HUES48 (cell line): Measurements from ENCODE around the gene PTCH1.

ENCODE experiments used
- H3K27ac ChIP-seq: one replicate; pipeline ENCODE4 v1.7.0; 2013; ENCODE audit warnings: low read depth, low read length, inconsistent platforms
- H3K27me3 ChIP-seq: 2 replicates; pipeline ENCODE4 v1.6.1; 2013; ENCODE audit warnings: mild to moderate bottlenecking, low read length; ENCODE audit not compliant: control insufficient read depth, insufficient read depth
- H3K36me3 ChIP-seq: 2 replicates; pipeline ENCODE4 v1.6.1; 2013; ENCODE audit warnings: low read length; ENCODE audit not compliant: control insufficient read depth, insufficient read depth
- H3K4me1 ChIP-seq: 2 replicates; pipeline ENCODE4 v1.6.1; 2013; ENCODE audit warnings: mild to moderate bottlenecking, low read length; ENCODE audit not compliant: control insufficient read depth, insufficient read depth
- H3K4me3 ChIP-seq: 2 replicates; pipeline ENCODE4 v1.5.1; 2013; ENCODE audit warnings: mild to moderate bottlenecking, low read depth, low read length
- H3K9ac ChIP-seq: 2 replicates; pipeline ENCODE4 v1.6.1; 2013; ENCODE audit warnings: mild to moderate bottlenecking, low read depth, low read length, moderate library complexity
- H3K9me3 ChIP-seq: 2 replicates; pipeline ENCODE4 v1.6.1; 2013; ENCODE audit warnings: low read length; ENCODE audit not compliant: control insufficient read depth, insufficient read depth

PTCH1 gene

DNA sequence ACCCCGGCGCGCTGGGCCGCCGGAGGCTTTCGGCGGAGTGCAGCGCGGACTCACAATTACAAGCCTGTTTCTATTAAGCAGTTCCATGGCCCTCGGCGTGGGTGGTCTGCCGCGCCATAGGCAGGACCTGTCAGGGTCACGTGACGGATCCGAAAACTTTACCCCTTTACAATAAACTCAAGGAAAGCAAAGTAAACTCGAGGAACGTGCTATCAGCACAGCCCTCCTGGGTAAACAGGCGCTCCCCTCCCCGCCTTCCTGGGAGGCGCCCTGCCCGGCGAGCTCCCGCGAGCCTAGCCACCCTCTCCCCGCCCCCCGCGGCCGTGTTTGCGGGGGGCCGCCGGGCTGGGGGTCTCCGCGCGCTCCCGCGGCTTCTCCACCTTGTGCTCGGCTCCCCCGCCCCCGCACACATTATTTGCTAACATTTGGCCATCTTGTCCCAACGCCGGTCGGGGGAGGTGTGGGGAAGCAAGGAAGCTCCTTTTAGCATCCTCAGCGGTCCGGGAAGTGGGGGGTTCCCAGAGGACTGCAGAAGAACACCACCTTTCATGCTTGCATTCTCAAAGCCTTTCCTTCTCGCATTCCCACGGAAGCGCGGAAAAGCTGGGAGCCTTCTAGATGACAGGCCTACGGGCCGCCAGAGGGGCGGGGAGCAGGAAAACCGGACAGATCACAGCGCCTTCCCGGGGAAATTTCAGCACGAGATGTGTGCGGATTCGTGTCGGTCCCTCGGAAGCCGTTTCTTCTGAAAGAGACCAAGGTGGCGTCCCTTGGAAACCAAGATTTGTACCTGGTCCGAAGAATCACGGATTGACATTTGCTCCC lies at the start of gene PTCH1:
Gene PTCH1 (minus strand): TSS at position 238 of the 825 bp plus-strand sequence.
- H3K36me3 ChIP-seq, result no peaks in the 10 kb centered on the region
- H3K27ac ChIP-seq, result no peak within 1 kb of the TSS
- peak within 1 kb of the TSS; percentile 60 for H3K4me3 ChIP-seq
- H3K9me3 ChIP-seq, result peaks cover 5% of the 10 kb centered on the region; the same call in 1 of the 2 replicates
- H3K9ac ChIP-seq, result no peak within 1 kb of the TSS; the same call in 1 of the 2 replicates
- H3K27me3 ChIP-seq, result peaks cover 79% of the 10 kb centered on the region
- peaks cover 31% of the 10 kb centered on the region for H3K4me1 ChIP-seq

DNA sequence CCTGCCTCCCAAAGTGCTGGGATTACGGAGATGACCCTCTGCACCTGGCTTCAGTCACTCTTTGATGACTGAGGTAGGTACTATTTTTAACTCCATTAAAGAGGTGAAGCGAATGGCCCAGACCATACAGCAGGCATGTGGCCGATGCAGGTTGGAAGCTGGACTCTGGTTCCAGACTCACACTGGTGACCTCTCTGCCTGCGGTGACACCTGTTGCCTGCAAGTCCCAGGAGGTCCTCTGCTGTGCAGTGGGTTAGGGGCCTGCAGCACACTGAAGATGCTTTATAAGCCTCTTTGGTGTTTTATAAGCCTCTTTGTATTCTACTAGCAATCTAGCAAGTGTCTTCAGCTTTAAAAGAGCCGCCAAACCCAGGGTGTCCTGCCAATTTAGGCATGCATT lies 49.2 kb upstream of the PTCH1 start:
- H3K27ac ChIP-seq, result no peak overlapping the region
- H3K4me1 ChIP-seq, result peaks cover 12% of the 10 kb centered on the region
- H3K9ac ChIP-seq, result no peak overlapping the region
- H3K36me3 ChIP-seq, result no peaks in the 10 kb centered on the region
- H3K27me3 ChIP-seq, result peaks cover 11% of the 10 kb centered on the region
- no peaks in the 10 kb centered on the region for H3K9me3 ChIP-seq
- no peak overlapping the region for H3K4me3 ChIP-seq

GRCh38 chr9:95561913-95562312 lies 45.1 kb upstream of the PTCH1 start:
- peaks cover 21% of the 10 kb centered on the region for H3K27me3 ChIP-seq

DNA sequence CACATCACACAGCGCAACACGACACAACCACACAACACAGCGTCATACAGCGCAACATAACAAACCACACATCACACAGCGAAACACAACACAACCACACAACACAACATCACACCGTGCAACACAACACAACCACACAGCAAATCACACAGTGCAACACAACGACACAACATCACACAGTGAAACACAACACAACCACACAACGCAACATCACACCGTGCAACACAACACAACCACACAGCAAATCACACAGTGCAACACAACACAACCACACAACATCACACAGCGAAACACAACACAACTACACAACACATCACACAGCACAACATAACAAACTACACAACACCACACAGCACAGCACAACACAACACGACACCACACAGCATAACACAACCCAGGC lies 40.4 kb upstream of the PTCH1 start:
- Histone ChIP-seq H3K27ac (no peak overlapping the region), H3K9me3 (no peaks in the 10 kb centered on the region), H3K4me3 (no peak overlapping the region), H3K36me3 (no peaks in the 10 kb centered on the region), H3K27me3 (peaks cover 54% of the 10 kb centered on the region), H3K9ac (no peak overlapping the region), H3K4me1 (peaks cover 16% of the 10 kb centered on the region)

More at GRCh38 chr9:95561913-95562312, 45.1 kb upstream of the PTCH1 start:
- H3K9ac ChIP-seq, result no peak overlapping the region
- H3K27ac ChIP-seq, result no peak overlapping the region
- H3K4me3 ChIP-seq, result no peak overlapping the region
- H3K4me1 ChIP-seq, result no peaks in the 10 kb centered on the region
- no peaks in the 10 kb centered on the region for H3K9me3 ChIP-seq
- H3K36me3 ChIP-seq, result no peaks in the 10 kb centered on the region

GRCh38 chr9:95556521-95556920 lies 39.8 kb upstream of the PTCH1 start:
- H3K9ac ChIP-seq, result no peak overlapping the region
- H3K27ac ChIP-seq, result no peak overlapping the region
- no peaks in the 10 kb centered on the region for H3K9me3 ChIP-seq
- H3K36me3 ChIP-seq, result no peaks in the 10 kb centered on the region
- H3K4me1 ChIP-seq, result peaks cover 18% of the 10 kb centered on the region
- H3K27me3 ChIP-seq, result peaks cover 60% of the 10 kb centered on the region
- H3K4me3 ChIP-seq, result no peak overlapping the region

DNA sequence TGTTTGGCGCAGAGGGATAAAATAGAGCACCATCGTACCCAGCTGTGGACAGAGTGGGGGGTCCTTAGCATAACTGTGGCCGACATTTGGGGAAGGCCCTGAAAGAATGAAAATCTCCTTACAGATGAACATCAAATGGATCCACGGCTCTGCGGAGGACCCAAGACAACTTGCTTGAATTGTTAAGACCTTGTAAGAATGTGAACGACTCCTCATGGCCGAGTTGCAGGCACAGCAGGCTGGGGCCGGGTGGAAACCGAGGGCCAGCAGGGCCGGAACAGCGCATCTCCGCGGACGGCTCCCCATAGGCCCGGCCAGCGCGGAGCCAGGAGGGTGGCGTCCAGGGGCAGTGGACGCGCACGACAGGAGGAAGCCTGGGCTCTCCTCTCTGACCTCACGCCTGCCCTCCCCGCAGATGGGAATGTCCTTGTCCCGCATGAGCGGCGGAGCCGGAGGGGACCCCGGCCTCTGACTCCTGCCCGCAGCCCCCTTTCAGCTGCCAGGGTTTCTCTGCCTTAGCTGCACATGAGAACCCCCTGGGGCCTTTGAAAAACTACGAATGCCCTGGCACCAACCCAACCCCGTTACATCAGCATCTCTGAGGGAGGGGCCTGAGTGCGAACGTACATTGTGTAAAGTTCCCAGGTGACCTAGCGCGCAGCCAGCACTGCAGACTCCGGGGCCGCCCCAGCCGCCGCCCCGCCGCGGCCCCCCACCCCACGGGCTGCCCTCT lies 36.2 kb upstream of the PTCH1 start:
- peak overlapping the region; percentile 56 for H3K9ac ChIP-seq
- H3K9me3 ChIP-seq, result no peaks in the 10 kb centered on the region
- H3K27me3 ChIP-seq, result peaks cover 78% of the 10 kb centered on the region
- H3K27ac ChIP-seq, result peak overlapping the region; percentile 42
- H3K4me1 ChIP-seq, result peaks cover 18% of the 10 kb centered on the region
- no peaks in the 10 kb centered on the region for H3K36me3 ChIP-seq
- H3K4me3 ChIP-seq, result peak overlapping the region; percentile 67

DNA sequence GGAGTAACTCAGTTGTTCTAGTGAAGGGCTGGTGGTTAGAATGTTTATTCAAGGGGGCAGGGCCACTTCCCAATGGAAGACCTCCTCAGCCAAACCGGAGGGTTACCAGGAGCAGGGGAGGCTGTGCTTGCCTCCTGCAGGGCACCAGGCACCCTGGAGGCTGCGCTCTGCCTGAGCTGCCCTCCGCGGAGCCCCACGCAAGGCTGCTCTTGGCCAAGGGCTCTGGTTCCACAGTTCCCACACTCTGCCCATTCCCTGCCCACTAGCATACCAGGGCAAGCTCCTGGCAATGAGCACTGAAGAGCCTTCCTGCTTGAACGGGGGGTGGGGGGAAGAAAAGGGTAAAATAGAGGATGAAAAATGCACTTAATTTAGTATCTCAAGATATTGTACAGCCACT lies 35.5 kb upstream of the PTCH1 start:
- peak overlapping the region; percentile 67 for H3K4me3 ChIP-seq
- no peak overlapping the region for H3K27ac ChIP-seq
- H3K9ac ChIP-seq, result no peak overlapping the region
- H3K36me3 ChIP-seq, result no peaks in the 10 kb centered on the region
- H3K4me1 ChIP-seq, result peaks cover 18% of the 10 kb centered on the region
- H3K27me3 ChIP-seq, result peaks cover 76% of the 10 kb centered on the region
- no peaks in the 10 kb centered on the region for H3K9me3 ChIP-seq

GRCh38 chr9:95551406-95551805 lies 34.6 kb upstream of the PTCH1 start:
- Histone ChIP-seq H3K9ac (no peak overlapping the region), H3K4me3 (no peak overlapping the region), H3K27ac (no peak overlapping the region), H3K36me3 (no peaks in the 10 kb centered on the region), H3K9me3 (no peaks in the 10 kb centered on the region), H3K4me1 (peaks cover 18% of the 10 kb centered on the region), H3K27me3 (peaks cover 72% of the 10 kb centered on the region)

DNA sequence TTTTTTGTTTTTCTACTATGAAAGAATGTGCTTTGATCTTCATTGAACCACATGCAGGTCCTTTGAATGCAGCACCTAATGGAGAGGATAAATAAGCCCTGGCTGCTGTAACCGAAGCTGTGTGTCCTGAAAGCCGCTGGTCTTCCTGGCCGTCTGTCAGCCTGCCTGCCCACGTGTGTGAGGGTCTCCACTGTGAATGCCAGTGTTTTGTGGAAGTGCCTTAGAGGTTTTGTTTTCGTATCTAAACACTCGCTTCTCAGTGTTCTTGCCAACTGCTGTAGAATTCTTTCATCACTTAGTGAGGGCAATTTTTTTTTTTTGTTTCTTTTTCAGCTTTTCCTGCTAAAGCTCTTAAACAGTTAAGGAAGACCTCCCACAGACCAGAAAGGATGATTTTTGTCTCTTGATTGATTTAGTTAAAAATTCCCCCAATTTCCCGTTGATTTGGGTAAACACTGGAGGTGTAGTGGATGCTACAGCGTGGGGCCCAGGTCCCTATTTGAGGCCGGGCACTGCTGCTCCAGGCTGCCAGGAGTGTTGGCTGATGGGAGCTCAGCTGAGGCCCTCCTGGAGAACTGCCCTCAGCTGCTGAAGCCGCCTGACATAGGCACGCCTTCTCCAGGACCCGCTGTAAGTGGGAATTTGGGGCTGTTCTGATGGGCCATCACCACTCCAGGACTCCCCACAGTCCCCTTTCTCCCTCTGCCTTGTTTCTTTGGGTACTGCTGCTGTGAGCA lies 29.2 kb upstream of the PTCH1 start:
- no peaks in the 10 kb centered on the region for H3K4me1 ChIP-seq
- H3K27me3 ChIP-seq, result peaks cover 26% of the 10 kb centered on the region
- no peak overlapping the region for H3K9ac ChIP-seq
- H3K27ac ChIP-seq, result no peak overlapping the region
- H3K9me3 ChIP-seq, result no peaks in the 10 kb centered on the region
- no peaks in the 10 kb centered on the region for H3K36me3 ChIP-seq
- H3K4me3 ChIP-seq, result no peak overlapping the region

DNA sequence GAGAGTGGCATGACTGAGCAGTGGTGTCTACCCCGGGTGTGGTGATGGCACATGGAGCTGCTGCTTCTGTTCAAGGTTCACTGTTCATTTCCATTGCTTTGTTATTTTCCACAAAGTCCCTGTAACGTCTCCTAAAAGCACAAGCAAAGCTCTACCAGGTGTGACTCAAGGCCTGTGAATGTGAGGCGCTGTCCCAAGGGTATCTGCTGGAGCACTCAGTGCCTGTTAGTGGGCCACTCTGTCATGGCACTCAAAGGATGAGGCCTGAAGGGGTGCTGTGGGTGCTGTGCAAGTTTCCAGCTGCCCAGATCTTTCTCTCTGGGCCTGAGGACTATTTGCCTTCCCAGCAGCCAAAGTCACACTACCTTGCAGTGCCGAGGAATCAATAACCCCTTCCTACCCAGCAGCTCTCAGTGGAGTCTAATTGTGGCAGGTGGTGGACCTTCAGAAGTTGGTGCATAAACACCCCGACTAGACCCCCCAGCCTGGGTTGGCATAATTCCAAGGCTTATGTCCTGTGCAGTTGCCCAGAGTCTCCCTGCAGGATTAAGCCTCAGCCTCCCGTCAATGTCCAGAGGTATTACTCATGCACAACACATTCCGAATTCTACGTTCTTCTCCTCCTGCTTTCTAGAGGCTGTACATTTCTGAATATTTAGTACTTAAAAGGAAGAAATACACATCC lies 17.4 kb upstream of the PTCH1 start:
- Histone ChIP-seq H3K27me3 (peaks cover 3% of the 10 kb centered on the region; the same call in 1 of the 2 replicates), H3K9ac (no peak overlapping the region), H3K36me3 (no peaks in the 10 kb centered on the region), H3K4me1 (peaks cover 3% of the 10 kb centered on the region), H3K27ac (no peak overlapping the region), H3K9me3 (no peaks in the 10 kb centered on the region), H3K4me3 (no peak overlapping the region)
